Left lung (tissue), 10 donors: ENCODE results near the gene CDK2. TPM values are rescaled to one million over a fixed set of nuclear protein-coding genes. Genes with fewer than 3 reads are reported as not detected.

Experiments
- ATAC-seq: fragments of 200-7000 bp; cut with Tn5 transposase; one replicate; pipeline ENCODE4 v1.9.1; 2020; ENCODE audit warnings: moderate library complexity
- DNase-seq, 4 donors: peaks; one replicate each; pipeline ENCODE4 v3.0.0-alpha.2; 2013 to 2020
- H3K27ac ChIP-seq, 2 donors: fragments of 200-600 bp; sonication (generic) in 1 of 2; one replicate each; pipeline versions ENCODE4 v1.5.0 to v1.8.0; 2020 to 2021
- H3K27me3 ChIP-seq, 2 donors: fragments of 200-600 bp; sonication (generic) in 1 of 2; one replicate each; pipeline versions ENCODE4 v1.5.0 to v1.8.0; 2020 to 2021
- H3K36me3 ChIP-seq, 2 donors: fragments of 200-600 bp; sonication (generic) in 1 of 2; one replicate each; pipeline versions ENCODE4 v1.5.0 to v1.8.0; 2020 to 2021
- H3K4me1 ChIP-seq, 2 donors: fragments of 200-600 bp; one replicate each; pipeline ENCODE4 v1.8.0; 2021
- H3K4me3 ChIP-seq, 2 donors: fragments of 200-600 bp; sonication (generic) in 1 of 2; one replicate each; pipeline versions ENCODE4 v1.5.0 to v1.8.0; 2020 to 2021; ENCODE audit warnings: mild to moderate bottlenecking in 1 of 2
- H3K9me3 ChIP-seq, 2 donors: fragments of 200-600 bp; sonication (generic) in 1 of 2; one replicate each; pipeline versions ENCODE4 v1.5.0 to v1.8.0; 2020 to 2021
- CTCF ChIP-seq, 2 donors: fragments of 200-600 bp; sonication (generic) in 1 of 2; IDR thresholded peaks; one replicate each; pipeline versions ENCODE4 v1.5.0 to v1.8.0; 2021; ENCODE audit warnings: antibody characterized with exemption in 2 of 2
- intact Hi-C, 2 donors: fragments of 100-400 bp; cut with DNase I; formaldehyde crosslinking; loops; one replicate each; pipeline versions ENCODE4 v1.11.2 to v1.14.2; 2022
- polyA plus RNA-seq, 6 donors: library from polyadenylated mRNA; unstranded; fragments of 120-200 nt; gene quantifications; one replicate each; pipeline ENCODE4 v1.2.1, GENCODE V29; 2013; ENCODE audit not compliant: insufficient read length in 6 of 6
- total RNA-seq, 2 donors: library from RNA; stranded (reverse); fragmentation: NEBNext Ultra II Directional; extraction: Animal tissue kit (Norgen Biotek cat#: 25700); gene quantifications; one replicate each; pipeline ENCODE4 v1.2.1, GENCODE V29; 2021
- donor health status: DM: no; HTN: yes; CAD: no.
- donor health status: DM: no; HTN: no; CAD: no.

Gene CDK2
- total and polyA plus RNA-seq, 8 donors = 34.1 to 89.0 (median 76.8) TPM

GRCh38 chr12:55933169-55933798 lies 33.3 kb upstream of the CDK2 start:
- Histone ChIP-seq H3K9me3 (no peaks in the 10 kb centered on the region), H3K27ac (peak overlapping the region in 1 of 2 donors; percentile 60), H3K4me1 (peaks cover 21 to 59% of the 10 kb centered on the region in 2 donors), H3K4me3 (peak overlapping the region in 1 of 2 donors; percentile 77), H3K36me3 (peaks cover 0 to 17% of the 10 kb centered on the region in 2 donors), H3K27me3 (no peaks in the 10 kb centered on the region)
- ATAC-seq = no peak
- intact Hi-C loops = no loop called here
- DNase-seq = no peak
- no peak for TF ChIP-seq CTCF (IDR thresholded peaks at IDR 0.05)

- ATAC-seq (no peak), DNase-seq (no peak)
- intact Hi-C loops = no loop called here
- no peak overlapping the region for H3K4me3 ChIP-seq
- TF ChIP-seq CTCF (IDR thresholded peaks at IDR 0.05) = no peak
- peak overlapping the region in 1 of 2 donors; percentile 60 for H3K27ac ChIP-seq
- no peaks in the 10 kb centered on the region for H3K27me3 ChIP-seq
- no peaks in the 10 kb centered on the region for H3K9me3 ChIP-seq
- peaks cover 0 to 25% of the 10 kb centered on the region in 2 donors for H3K36me3 ChIP-seq
- peaks cover 19 to 51% of the 10 kb centered on the region in 2 donors for H3K4me1 ChIP-seq
Observed at GRCh38 chr12:55933799-55934742, 32.6 kb upstream of the CDK2 start.

- ATAC-seq (no peak), DNase-seq (no peak)
- intact Hi-C loops = loop anchor here in 1 of 2 donors (5.0 kb wide), 1 partner anchor 192 kb away; the partner anchor contains the start of gene GDF11
- H3K27ac ChIP-seq = no peak overlapping the region
- no peaks in the 10 kb centered on the region for H3K9me3 ChIP-seq
- TF ChIP-seq CTCF (IDR thresholded peaks at IDR 0.05) = no peak
- peaks cover 19 to 44% of the 10 kb centered on the region in 2 donors for H3K4me1 ChIP-seq
- H3K4me3 ChIP-seq = no peak overlapping the region
- H3K36me3 ChIP-seq = peaks cover 0 to 31% of the 10 kb centered on the region in 2 donors
- no peaks in the 10 kb centered on the region for H3K27me3 ChIP-seq
Observed at GRCh38 chr12:55934773-55935172, 31.9 kb upstream of the CDK2 start.

- no peak for TF ChIP-seq CTCF (IDR thresholded peaks at IDR 0.05)
- intact Hi-C loops = loop anchor here in 1 of 2 donors (5.0 kb wide), 1 partner anchor 193 kb away; the partner anchor contains the start of gene GDF11
Observed at GRCh38 chr12:55935738-55936151, 30.9 kb upstream of the CDK2 start.

More at GRCh38 chr12:55935738-55936151, 30.9 kb upstream of the CDK2 start:
- Histone ChIP-seq H3K4me3 (no peak overlapping the region), H3K36me3 (peaks cover 0 to 35% of the 10 kb centered on the region in 2 donors), H3K9me3 (no peaks in the 10 kb centered on the region), H3K27ac (peak overlapping the region; percentile 26 to 66), H3K4me1 (peaks cover 14 to 41% of the 10 kb centered on the region in 2 donors), H3K27me3 (no peaks in the 10 kb centered on the region)
- ATAC-seq (no peak), DNase-seq (peak in 2 of 4 donors; percentile 33 to 77)
